Vagina (tissue), 2 donors: ENCODE data around the gene STX3. TPM values are rescaled to one million over a fixed set of nuclear protein-coding genes. Genes with fewer than 3 reads are reported as not detected.

Experiments
- DNase-seq, 2 donors: peaks; one replicate each; pipeline ENCODE4 v3.0.0-alpha.2; 2017; ENCODE audit errors: extremely low spot score in 2 of 2
- H3K27ac ChIP-seq: fragments of 200-600 bp; sonication (generic); one replicate; pipeline ENCODE4 v1.5.1; 2019
- H3K27me3 ChIP-seq: fragments of 200-600 bp; sonication (generic); one replicate; pipeline ENCODE4 v1.5.1; 2019
- H3K36me3 ChIP-seq, 2 donors: fragments of 200-600 bp; sonication (generic); one replicate each; pipeline ENCODE4 v1.5.1; 2017 to 2019
- H3K4me1 ChIP-seq: fragments of 200-600 bp; sonication (generic); one replicate; pipeline ENCODE4 v1.5.1; 2019
- H3K4me3 ChIP-seq, 2 donors: fragments of 200-600 bp; sonication (generic); 1 replicate in 1 of 2; 2 replicates in 1 of 2; pipeline ENCODE4 v1.5.1; 2016 to 2019
- H3K9me3 ChIP-seq: fragments of 200-600 bp; sonication (generic); one replicate; pipeline ENCODE4 v1.5.1; 2019
- CTCF ChIP-seq, 3 experiments: fragments of 450-650 bp in 2 of 3; fragments of 200-600 bp in 1 of 3; sonication (generic) in 1 of 3; IDR thresholded peaks; one replicate each; pipeline ENCODE4 v1.5.1; 2017 to 2019; ENCODE audit warnings: antibody characterized with exemption in 3 of 3, mild to moderate bottlenecking in 2 of 3, moderate library complexity in 2 of 3
- POLR2A ChIP-seq, 2 donors: fragments of 450-650 bp; IDR thresholded peaks; one replicate each; pipeline ENCODE4 v1.6.1; 2017; ENCODE audit warnings: antibody characterized with exemption in 2 of 2, mild to moderate bottlenecking in 2 of 2, moderate library complexity in 2 of 2
- POLR2AphosphoS5 ChIP-seq, 2 donors: sonication (generic); formaldehyde crosslinking; IDR thresholded peaks; one replicate each; pipeline ENCODE4 v1.9.0; 2017; ENCODE audit warnings: antibody characterized with exemption in 2 of 2, mild to moderate bottlenecking in 2 of 2, low read depth in 1 of 2; ENCODE audit not compliant: insufficient read depth in 1 of 2
- intact Hi-C: fragments of 100-400 bp; cut with DNase I; formaldehyde crosslinking; loops from one replicate; pipeline ENCODE4 v1.15.1; 2023
- total RNA-seq: library from RNA; depleted of rRNA; stranded (reverse); fragments of >200 nt; gene quantifications from one replicate; pipeline ENCODE4 v1.2.3, GENCODE V29; 2016

The STX3 gene
- total RNA-seq, 1 donor from 2014 or later, result 39.8 TPM

- no peaks in the 10 kb centered on the region for H3K9me3 ChIP-seq
- intact Hi-C loops, result no loop called here
- H3K27ac ChIP-seq, result peak overlapping the region; percentile 100
- peak overlapping the region in 1 of 2 donors; percentile 97 for H3K4me3 ChIP-seq
- TF ChIP-seq POLR2A (IDR thresholded peaks at IDR 0.05) (no peak), POLR2AphosphoS5 (IDR thresholded peaks at IDR 0.05; ENCODE audit: insufficient read depth in 1 of 2, low read depth in 1 of 2) (peak in 1 of 2 donors; percentile 26), CTCF (IDR thresholded peaks at IDR 0.05) (no peak)
- no peaks in the 10 kb centered on the region for H3K36me3 ChIP-seq
- H3K4me1 ChIP-seq, result peaks cover 28% of the 10 kb centered on the region
- no peaks in the 10 kb centered on the region for H3K27me3 ChIP-seq
- no peak for DNase-seq
These were observed 1.7 kb downstream of the STX3 start for GRCh38 chr11:59756845-59757244.

GRCh38 chr11:59758401-59759037 is 3.3 kb downstream of the STX3 start:
- no peak for TF ChIP-seq POLR2A (IDR thresholded peaks at IDR 0.05)
- intact Hi-C loops, result no loop called here
- Histone ChIP-seq H3K4me3 (no peak overlapping the region), H3K4me1 (peaks cover 28% of the 10 kb centered on the region), H3K27me3 (no peaks in the 10 kb centered on the region), H3K36me3 (no peaks in the 10 kb centered on the region), H3K27ac (no peak overlapping the region), H3K9me3 (no peaks in the 10 kb centered on the region)
- DNase-seq, result no peak

GRCh38 chr11:59759900-59760299 is 4.7 kb downstream of the STX3 start:
- Histone ChIP-seq H3K4me3 (no peak overlapping the region), H3K27ac (no peak overlapping the region), H3K4me1 (peaks cover 28% of the 10 kb centered on the region), H3K36me3 (no peaks in the 10 kb centered on the region), H3K27me3 (no peaks in the 10 kb centered on the region), H3K9me3 (no peaks in the 10 kb centered on the region)
- DNase-seq, result no peak
- intact Hi-C loops, result no loop called here
- TF ChIP-seq POLR2AphosphoS5 (IDR thresholded peaks at IDR 0.05; ENCODE audit: insufficient read depth in 1 of 2, low read depth in 1 of 2) (no peak), POLR2A (IDR thresholded peaks at IDR 0.05) (no peak), CTCF (IDR thresholded peaks at IDR 0.05) (no peak)

- no peaks in the 10 kb centered on the region for H3K9me3 ChIP-seq
- no peaks in the 10 kb centered on the region for H3K27me3 ChIP-seq
- no peak overlapping the region for H3K27ac ChIP-seq
- H3K4me1 ChIP-seq, result peaks cover 31% of the 10 kb centered on the region
- TF ChIP-seq CTCF (IDR thresholded peaks at IDR 0.05) (no peak), POLR2A (IDR thresholded peaks at IDR 0.05) (no peak), POLR2AphosphoS5 (IDR thresholded peaks at IDR 0.05; ENCODE audit: insufficient read depth in 1 of 2, low read depth in 1 of 2) (no peak)
- no peak overlapping the region for H3K4me3 ChIP-seq
- H3K36me3 ChIP-seq, result no peaks in the 10 kb centered on the region
- intact Hi-C loops, result no loop called here
- no peak for DNase-seq
These were observed 5.6 kb downstream of the STX3 start for GRCh38 chr11:59760771-59761170.

GRCh38 chr11:59761993-59762392 is 6.8 kb downstream of the STX3 start:
- Histone ChIP-seq H3K9me3 (no peaks in the 10 kb centered on the region), H3K4me1 (peaks cover 27% of the 10 kb centered on the region), H3K4me3 (no peak overlapping the region), H3K27ac (no peak overlapping the region), H3K27me3 (no peaks in the 10 kb centered on the region), H3K36me3 (no peaks in the 10 kb centered on the region)
- intact Hi-C loops, result no loop called here
- no peak for TF ChIP-seq POLR2AphosphoS5 (IDR thresholded peaks at IDR 0.05; ENCODE audit: insufficient read depth in 1 of 2, low read depth in 1 of 2)
- TF ChIP-seq CTCF (IDR thresholded peaks at IDR 0.05), result no peak
- TF ChIP-seq POLR2A (IDR thresholded peaks at IDR 0.05), result no peak
- DNase-seq, result no peak
